ENCODE measurements around the gene IL17D. TPM values are rescaled to one million over a fixed set of nuclear protein-coding genes. Genes with fewer than 3 reads are reported as not detected.
"Not testable (repeated sequence)": the region's sequence is repeated elsewhere in the genome, so short reads cannot be mapped to it uniquely, and the experiment has no call there.

The IL17D gene
- total RNA-seq, 1 donor from 2014 or later = 1.2 TPM

DNA sequence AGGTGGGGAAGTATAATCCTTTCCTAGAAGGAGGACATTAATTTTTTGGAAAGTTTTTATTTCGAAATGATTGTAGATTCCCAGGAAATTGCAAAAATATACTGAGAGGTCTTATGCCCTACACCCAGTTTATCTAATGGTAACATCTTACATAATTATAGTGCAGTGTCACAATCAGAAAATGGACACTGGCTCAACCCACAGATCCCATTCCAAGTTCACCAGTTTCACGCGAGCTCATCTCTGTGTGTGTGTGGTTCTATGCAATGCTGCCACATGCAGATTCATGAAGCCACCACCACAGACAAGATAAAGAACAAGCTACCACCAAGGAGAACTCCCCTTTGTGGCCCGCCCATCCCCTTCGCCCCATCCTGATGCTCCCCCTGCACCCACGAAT lies 24.4 kb downstream of the IL17D start:
- no peaks in the 10 kb centered on the region for H3K9me3 ChIP-seq (replicated peaks)
- intact Hi-C loops (cut with micrococcal nuclease) = no loop called here
- H3K4me1 ChIP-seq = no peaks in the 10 kb centered on the region
- H3K27ac ChIP-seq (replicated peaks) = no peak overlapping the region
- TF ChIP-seq, protein P1, sequence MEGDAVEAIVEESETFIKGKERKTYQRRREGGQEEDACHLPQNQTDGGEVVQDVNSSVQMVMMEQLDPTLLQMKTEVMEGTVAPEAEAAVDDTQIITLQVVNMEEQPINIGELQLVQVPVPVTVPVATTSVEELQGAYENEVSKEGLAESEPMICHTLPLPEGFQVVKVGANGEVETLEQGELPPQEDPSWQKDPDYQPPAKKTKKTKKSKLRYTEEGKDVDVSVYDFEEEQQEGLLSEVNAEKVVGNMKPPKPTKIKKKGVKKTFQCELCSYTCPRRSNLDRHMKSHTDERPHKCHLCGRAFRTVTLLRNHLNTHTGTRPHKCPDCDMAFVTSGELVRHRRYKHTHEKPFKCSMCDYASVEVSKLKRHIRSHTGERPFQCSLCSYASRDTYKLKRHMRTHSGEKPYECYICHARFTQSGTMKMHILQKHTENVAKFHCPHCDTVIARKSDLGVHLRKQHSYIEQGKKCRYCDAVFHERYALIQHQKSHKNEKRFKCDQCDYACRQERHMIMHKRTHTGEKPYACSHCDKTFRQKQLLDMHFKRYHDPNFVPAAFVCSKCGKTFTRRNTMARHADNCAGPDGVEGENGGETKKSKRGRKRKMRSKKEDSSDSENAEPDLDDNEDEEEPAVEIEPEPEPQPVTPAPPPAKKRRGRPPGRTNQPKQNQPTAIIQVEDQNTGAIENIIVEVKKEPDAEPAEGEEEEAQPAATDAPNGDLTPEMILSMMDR (IDR thresholded peaks at IDR 0.05; ENCODE audit: borderline replicate concordance) = no peak
- peaks cover 16% of the 10 kb centered on the region for H3K36me3 ChIP-seq
- H3K27me3 ChIP-seq (ENCODE audit: low read depth) = no peaks in the 10 kb centered on the region
- DNase-seq = no peak
- H3K4me3 ChIP-seq = no peak overlapping the region

DNA sequence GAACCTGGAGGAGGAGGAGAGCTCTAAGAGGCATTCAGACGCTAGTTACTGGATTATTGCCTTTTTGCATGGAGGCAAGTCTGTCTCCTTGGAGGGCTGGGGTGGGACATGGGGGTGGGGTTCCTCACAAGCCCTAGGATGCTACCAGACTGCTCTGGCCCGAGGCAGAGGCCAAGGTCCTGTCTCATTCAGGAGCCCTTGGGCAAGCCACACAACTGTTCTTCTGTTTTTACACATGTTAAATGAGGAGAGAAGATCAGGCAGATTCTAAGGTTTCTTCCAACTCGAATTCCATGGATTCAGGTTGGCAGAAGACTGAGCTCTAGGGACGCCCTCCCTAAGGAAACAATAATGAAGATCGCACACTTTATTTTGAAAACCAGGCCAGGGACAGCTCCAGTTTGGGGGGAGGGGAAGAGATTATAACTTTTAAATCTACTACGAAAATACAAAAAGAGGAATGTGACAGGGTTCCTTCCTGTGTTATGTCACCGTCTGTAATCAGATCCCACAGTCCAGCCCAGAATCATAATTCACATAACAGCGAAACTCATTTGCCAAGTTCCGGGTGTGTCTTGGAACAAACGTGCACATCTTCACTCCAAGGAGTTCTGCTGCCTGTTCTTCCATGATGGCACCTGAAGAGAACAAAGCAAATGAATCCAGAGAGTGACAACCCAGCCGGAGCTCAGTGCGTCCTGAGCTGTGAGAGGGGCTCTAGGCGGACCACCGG lies 25.2 kb downstream of the IL17D start:
- intact Hi-C loops (cut with micrococcal nuclease) = no loop called here
- TF ChIP-seq, protein P1 (IDR thresholded peaks at IDR 0.05; ENCODE audit: borderline replicate concordance) = no peak
- H3K4me1 ChIP-seq = no peaks in the 10 kb centered on the region
- no peak for DNase-seq
- H3K27ac ChIP-seq (replicated peaks) = no peak overlapping the region
- H3K36me3 ChIP-seq = peaks cover 16% of the 10 kb centered on the region
- H3K9me3 ChIP-seq (replicated peaks) = no peaks in the 10 kb centered on the region
- H3K4me3 ChIP-seq = no peak overlapping the region
- H3K27me3 ChIP-seq (ENCODE audit: low read depth) = no peaks in the 10 kb centered on the region

DNA sequence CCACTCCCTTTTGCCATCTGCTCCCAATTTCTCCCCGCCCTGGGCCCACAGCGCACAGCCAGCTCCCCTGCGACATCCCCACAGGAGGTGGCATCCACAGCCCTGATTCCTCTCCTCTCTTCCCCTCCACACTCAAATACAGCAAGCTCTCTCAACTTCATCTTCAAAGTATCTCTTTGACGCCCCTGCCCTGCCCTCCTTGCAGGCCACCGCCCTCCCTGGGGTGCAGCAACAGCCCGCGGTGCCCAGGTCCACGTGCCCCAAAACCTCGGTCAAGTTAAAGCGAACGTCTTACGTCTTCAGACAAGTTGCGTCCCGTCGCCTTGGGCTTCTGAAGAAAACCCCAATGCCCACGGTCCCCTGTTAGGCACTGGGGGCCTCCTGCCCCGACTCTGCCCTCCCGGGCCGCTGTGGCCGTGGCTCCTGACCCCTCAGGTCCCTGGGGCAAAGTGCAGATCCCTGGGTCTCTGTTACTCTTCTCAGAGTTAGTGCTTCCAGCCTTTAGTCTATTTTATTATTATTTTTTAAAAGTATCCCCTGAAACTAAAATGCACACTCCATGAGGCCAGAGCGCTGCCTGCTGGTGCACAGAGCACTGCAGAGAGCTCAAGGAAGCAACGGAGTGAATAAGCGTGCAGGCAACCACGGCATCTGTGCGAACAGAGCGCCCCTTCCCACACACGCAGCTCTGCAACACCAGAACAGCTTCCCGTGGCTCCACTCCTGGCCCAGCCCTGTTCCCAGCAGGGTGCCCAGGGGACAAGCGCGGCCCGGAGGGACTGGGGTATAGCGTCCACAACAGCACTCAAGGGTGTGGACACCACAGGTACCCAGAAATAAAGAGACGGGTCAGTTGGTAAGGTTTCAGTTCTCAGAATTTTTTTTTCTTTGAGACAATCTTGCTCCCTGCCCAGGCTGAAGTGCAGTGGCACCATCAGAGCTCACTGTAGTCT lies 26.4 kb downstream of the IL17D start:
- Histone ChIP-seq H3K4me1 (no peaks in the 10 kb centered on the region), H3K36me3 (peaks cover 16% of the 10 kb centered on the region), H3K9me3 (replicated peaks) (no peaks in the 10 kb centered on the region), H3K4me3 (no peak overlapping the region), H3K27me3 (ENCODE audit: low read depth) (no peaks in the 10 kb centered on the region), H3K27ac (replicated peaks) (no peak overlapping the region)
- TF ChIP-seq, protein P1 (IDR thresholded peaks at IDR 0.05; ENCODE audit: borderline replicate concordance) = no peak
- intact Hi-C loops (cut with micrococcal nuclease) = no loop called here
- DNase-seq = no peak

DNA sequence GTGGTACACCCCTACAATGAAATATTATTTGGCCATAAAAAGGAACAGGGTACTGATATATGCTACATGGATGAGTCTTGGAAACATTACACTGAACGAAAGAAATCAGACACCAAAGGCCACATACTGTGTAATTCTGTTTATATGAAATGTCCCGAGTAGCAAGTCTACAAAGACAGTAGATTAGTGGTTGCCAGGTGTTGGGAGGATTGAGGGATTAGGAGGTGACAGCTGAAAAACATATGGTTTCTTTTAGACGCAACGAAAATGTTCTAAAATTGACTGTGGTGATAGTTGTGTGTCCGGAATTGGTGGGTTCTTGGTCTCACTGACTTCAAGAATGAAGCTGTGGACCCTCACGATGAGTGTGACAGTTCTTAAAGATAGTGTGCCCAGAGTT lies 35.1 kb downstream of the IL17D start:
- Histone ChIP-seq H3K9me3 (replicated peaks) (peaks cover 17% of the 10 kb centered on the region), H3K27me3 (ENCODE audit: low read depth) (no peaks in the 10 kb centered on the region), H3K36me3 (peaks cover 15% of the 10 kb centered on the region), H3K4me3 (no peak overlapping the region), H3K27ac (replicated peaks) (no peak overlapping the region), H3K4me1 (no peaks in the 10 kb centered on the region)
- TF ChIP-seq, protein P1 (IDR thresholded peaks at IDR 0.05; ENCODE audit: borderline replicate concordance) = no peak
- no peak for DNase-seq
- intact Hi-C loops (cut with micrococcal nuclease) = no loop called here

DNA sequence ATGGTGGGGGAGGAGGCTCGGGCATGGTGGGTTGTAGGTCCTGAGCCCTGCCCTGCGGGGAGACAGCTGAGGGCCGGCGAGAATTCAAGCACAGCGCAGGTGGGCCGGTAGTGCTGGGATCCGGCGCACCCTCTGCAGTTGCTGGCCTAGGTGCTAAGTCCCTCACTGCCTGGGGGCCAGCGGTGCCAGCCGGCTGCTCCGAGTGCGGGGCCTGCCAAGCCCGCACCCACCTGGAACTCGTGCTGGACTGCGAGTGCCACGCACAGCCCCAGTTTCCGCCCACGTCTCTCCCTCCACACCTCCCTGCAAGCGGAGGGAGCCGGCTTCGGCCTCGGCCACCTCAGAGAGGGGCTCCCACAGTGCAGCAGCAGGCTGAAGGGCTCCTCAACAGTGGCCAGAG lies 36.5 kb downstream of the IL17D start:
- Histone ChIP-seq H3K36me3 (peaks cover 15% of the 10 kb centered on the region), H3K27ac (replicated peaks) (no peak overlapping the region), H3K4me1 (no peaks in the 10 kb centered on the region), H3K9me3 (replicated peaks) (peaks cover 26% of the 10 kb centered on the region), H3K27me3 (ENCODE audit: low read depth) (no peaks in the 10 kb centered on the region), H3K4me3 (no peak overlapping the region)
- intact Hi-C loops (cut with micrococcal nuclease) = no loop called here
- TF ChIP-seq, protein P1 (IDR thresholded peaks at IDR 0.05; ENCODE audit: borderline replicate concordance) = no peak
- no peak for DNase-seq

DNA sequence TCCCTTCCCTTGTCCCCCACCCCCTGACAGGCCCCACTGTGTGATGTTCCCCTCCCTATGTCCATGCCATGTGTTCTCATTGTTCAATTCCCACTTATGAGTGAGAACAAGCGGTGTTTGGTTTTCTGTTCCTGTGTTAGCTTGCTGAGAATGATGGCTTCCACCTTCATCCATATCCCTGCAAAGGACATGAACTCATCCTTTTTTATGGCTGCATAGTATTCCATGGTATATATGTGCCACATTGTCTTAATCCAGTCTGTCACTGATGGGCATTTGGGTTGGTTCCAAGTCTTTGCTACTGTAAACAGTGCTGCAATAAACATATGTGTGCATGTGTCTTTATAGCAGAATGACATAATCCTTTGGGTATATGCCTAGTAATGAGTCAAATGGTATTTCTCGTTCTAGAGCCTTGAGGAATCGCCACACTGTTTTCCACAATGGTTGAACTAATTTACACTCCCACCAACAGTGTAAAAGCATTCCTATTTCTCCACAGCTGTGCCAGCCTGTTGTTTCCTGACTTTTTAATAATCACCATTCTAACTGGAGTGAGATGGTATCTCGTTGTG lies 40.4 kb downstream of the IL17D start:
- intact Hi-C loops (cut with micrococcal nuclease); H3K27ac ChIP-seq (replicated peaks); H3K36me3 ChIP-seq; H3K4me3 ChIP-seq; H3K4me1 ChIP-seq; H3K27me3 ChIP-seq (ENCODE audit: low read depth); DNase-seq: not testable (repeated sequence)
- H3K9me3 ChIP-seq (replicated peaks) = peaks cover 40% of the 10 kb centered on the region

Measured in left ventricle myocardium inferior (tissue), 1 donor.